ENCODE results near the gene EPX. TPM values are rescaled to one million over a fixed set of nuclear protein-coding genes. Genes with fewer than 3 reads are reported as not detected.
A peak's percentile ranks its signal among the peaks of the same experiment; 100 is the strongest.

Gene EPX
- total RNA-seq, 2 donors from 2014 or later = not detected

DNA sequence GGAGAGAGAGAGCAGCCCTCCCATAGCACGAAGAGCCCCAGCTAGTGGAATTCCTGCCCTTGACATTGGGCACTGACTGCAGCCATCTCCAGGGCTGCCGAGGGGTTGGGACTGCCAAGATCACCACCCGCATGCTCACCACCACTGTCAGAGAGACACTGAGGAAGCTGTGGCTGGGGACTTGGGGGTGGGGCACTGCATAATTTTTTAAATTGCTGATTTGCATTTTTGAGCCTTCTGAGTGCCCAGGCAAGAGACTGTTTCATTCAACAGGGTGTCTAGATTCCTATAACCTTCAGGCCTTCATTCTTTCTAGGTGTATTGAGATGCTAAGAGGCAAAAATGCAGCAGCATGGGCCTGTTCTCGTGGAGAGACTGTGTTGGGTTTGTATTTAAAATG is 9.0 kb upstream of the EPX start:
- Mint-ChIP-seq H3K4me1 (no peaks in the 10 kb centered on the region), H3K27me3 (ENCODE audit: insufficient read depth) (peaks cover 7% of the 10 kb centered on the region), H3K9me3 (no peaks in the 10 kb centered on the region), H3K36me3 (ENCODE audit: low read depth) (no peaks in the 10 kb centered on the region), H3K27ac (no peak overlapping the region), H3K4me3 (no peak overlapping the region)
- TF ChIP-seq, protein P1, sequence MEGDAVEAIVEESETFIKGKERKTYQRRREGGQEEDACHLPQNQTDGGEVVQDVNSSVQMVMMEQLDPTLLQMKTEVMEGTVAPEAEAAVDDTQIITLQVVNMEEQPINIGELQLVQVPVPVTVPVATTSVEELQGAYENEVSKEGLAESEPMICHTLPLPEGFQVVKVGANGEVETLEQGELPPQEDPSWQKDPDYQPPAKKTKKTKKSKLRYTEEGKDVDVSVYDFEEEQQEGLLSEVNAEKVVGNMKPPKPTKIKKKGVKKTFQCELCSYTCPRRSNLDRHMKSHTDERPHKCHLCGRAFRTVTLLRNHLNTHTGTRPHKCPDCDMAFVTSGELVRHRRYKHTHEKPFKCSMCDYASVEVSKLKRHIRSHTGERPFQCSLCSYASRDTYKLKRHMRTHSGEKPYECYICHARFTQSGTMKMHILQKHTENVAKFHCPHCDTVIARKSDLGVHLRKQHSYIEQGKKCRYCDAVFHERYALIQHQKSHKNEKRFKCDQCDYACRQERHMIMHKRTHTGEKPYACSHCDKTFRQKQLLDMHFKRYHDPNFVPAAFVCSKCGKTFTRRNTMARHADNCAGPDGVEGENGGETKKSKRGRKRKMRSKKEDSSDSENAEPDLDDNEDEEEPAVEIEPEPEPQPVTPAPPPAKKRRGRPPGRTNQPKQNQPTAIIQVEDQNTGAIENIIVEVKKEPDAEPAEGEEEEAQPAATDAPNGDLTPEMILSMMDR (conservative IDR thresholded peaks at IDR 0.05) = no peak
- H3K27me3 ChIP-seq (ENCODE audit: control insufficient read depth, insufficient read depth, low read length, poor library complexity, severe bottlenecking) = peaks cover 10% of the 10 kb centered on the region
- H3K9me3 ChIP-seq (ENCODE audit: control insufficient read depth, low read length) = no peaks in the 10 kb centered on the region
- no peak overlapping the region for H3K27ac ChIP-seq (ENCODE audit: low read depth, low read length)
- no peaks in the 10 kb centered on the region for H3K36me3 ChIP-seq (ENCODE audit: control insufficient read depth, insufficient read depth, low read length)
- H3K4me3 ChIP-seq (ENCODE audit: low read length) = no peak overlapping the region
- H3K9ac ChIP-seq (ENCODE audit: extremely low read depth, low read length, poor library complexity, severe bottlenecking) = no peak overlapping the region
- 86 to 88% methylated on average over 3 to 4 of the region's 4 CpGs for WGBS, 2 experiments (ENCODE audit: insufficient coverage in 1 of 2, insufficient read length in 1 of 2)
- H3K4me1 ChIP-seq (ENCODE audit: control insufficient read depth, insufficient read depth, low read length) = no peaks in the 10 kb centered on the region
- no peak for DNase-seq

DNA sequence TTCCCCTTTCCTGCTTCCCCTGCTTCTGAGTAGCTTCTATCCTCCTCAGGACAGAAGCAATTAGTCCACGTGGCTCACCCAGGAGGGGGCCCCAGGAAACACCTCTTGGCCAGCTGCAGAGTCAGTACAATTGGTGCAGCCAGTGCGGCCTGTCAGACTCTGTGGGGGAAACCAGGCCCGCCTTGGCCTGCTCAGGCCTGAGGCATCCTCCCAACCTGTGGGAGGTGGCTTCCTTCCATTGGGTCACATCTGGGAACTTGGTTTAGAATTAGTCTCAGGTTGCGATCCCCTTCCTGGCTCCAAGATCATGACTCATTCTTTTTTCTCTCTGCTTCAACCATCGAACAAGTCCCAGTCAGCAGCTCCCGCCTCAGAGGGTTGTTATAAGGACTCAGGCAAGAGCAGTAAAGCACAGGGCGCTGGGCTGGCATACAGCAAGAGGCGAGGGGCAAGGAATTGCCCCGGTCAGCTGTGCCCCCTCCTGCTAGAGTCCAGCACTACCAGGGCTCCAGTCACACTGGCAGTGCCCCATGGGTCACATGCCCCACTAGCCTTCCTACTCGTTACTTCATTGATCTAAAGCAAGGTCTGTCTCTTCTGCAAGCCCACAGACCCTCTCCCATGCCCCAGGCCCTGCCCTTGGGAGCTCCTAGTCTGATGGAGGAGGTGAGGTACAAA is 8.1 kb upstream of the EPX start:
- peak; percentile 91 for DNase-seq
- Histone ChIP-seq H3K4me3 (ENCODE audit: low read length) (no peak overlapping the region), H3K9me3 (ENCODE audit: control insufficient read depth, low read length) (no peaks in the 10 kb centered on the region), H3K27me3 (ENCODE audit: control insufficient read depth, insufficient read depth, low read length, poor library complexity, severe bottlenecking) (peaks cover 10% of the 10 kb centered on the region), H3K9ac (ENCODE audit: extremely low read depth, low read length, poor library complexity, severe bottlenecking) (no peak overlapping the region), H3K27ac (ENCODE audit: low read depth, low read length) (no peak overlapping the region), H3K4me1 (ENCODE audit: control insufficient read depth, insufficient read depth, low read length) (no peaks in the 10 kb centered on the region), H3K36me3 (ENCODE audit: control insufficient read depth, insufficient read depth, low read length) (no peaks in the 10 kb centered on the region)
- no peaks in the 10 kb centered on the region for H3K4me1 Mint-ChIP-seq
- H3K4me3 Mint-ChIP-seq = no peak overlapping the region
- peaks cover 7% of the 10 kb centered on the region for H3K27me3 Mint-ChIP-seq (ENCODE audit: insufficient read depth)
- TF ChIP-seq, protein P1 (conservative IDR thresholded peaks at IDR 0.05) = no peak
- 69 to 73% methylated on average over 7 to 10 of the region's 10 CpGs for WGBS, 2 experiments (ENCODE audit: insufficient coverage in 1 of 2, insufficient read length in 1 of 2)
- no peaks in the 10 kb centered on the region for H3K36me3 Mint-ChIP-seq (ENCODE audit: low read depth)
- no peak overlapping the region for H3K27ac Mint-ChIP-seq
- H3K9me3 Mint-ChIP-seq = no peaks in the 10 kb centered on the region

DNA sequence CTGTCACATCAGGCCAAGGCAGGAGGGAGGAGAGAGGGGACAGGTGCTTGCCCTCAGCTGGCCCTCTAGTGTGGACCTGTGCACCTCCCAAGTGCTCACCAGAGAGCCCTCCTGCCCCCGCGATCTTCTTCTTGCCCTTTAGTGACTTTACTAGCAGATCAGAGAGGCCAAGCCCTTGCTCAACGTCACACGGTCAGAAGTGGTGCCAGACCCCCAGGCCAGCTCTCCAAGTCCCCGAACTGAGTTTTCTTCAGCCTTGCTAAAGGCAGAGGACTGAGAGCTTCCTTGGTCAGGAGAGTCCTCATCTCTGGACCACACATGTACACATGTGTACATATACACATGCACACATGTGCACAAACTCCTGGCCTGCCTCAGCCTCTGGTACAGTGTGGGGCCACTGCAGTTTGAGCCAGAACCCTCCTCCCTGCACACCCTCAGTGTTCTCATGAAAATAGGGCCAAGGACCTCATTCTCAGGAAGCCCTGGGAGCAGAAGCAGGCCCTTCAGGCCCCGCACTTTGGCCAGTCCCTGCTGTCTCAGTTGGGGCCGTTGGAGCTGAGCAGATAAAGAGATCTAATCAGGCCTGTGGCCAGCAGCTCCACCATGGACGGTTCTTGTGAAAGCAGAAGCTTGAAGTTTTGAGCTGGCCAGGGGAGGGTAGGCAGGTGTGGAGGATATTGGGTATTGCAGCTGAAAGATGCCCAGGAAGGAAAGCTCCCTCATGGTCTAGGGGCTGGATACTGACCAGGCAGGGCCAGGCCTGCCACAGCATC is 7.4 kb upstream of the EPX start:
- no peak overlapping the region for H3K27ac Mint-ChIP-seq
- Histone ChIP-seq H3K27ac (ENCODE audit: low read depth, low read length) (no peak overlapping the region), H3K4me3 (ENCODE audit: low read length) (no peak overlapping the region), H3K9ac (ENCODE audit: extremely low read depth, low read length, poor library complexity, severe bottlenecking) (no peak overlapping the region), H3K36me3 (ENCODE audit: control insufficient read depth, insufficient read depth, low read length) (no peaks in the 10 kb centered on the region), H3K27me3 (ENCODE audit: control insufficient read depth, insufficient read depth, low read length, poor library complexity, severe bottlenecking) (peaks cover 10% of the 10 kb centered on the region), H3K9me3 (ENCODE audit: control insufficient read depth, low read length) (no peaks in the 10 kb centered on the region), H3K4me1 (ENCODE audit: control insufficient read depth, insufficient read depth, low read length) (no peaks in the 10 kb centered on the region)
- H3K4me1 Mint-ChIP-seq = no peaks in the 10 kb centered on the region
- DNase-seq = peak; percentile 42
- no peaks in the 10 kb centered on the region for H3K9me3 Mint-ChIP-seq
- H3K36me3 Mint-ChIP-seq (ENCODE audit: low read depth) = no peaks in the 10 kb centered on the region
- TF ChIP-seq, protein P1 (conservative IDR thresholded peaks at IDR 0.05) = no peak
- H3K27me3 Mint-ChIP-seq (ENCODE audit: insufficient read depth) = peaks cover 11% of the 10 kb centered on the region
- WGBS, 2 experiments (ENCODE audit: insufficient coverage in 1 of 2, insufficient read length in 1 of 2) = 86 to 96% methylated on average over 6 to 8 of the region's 8 CpGs
- no peak overlapping the region for H3K4me3 Mint-ChIP-seq

All from endodermal cell (in vitro differentiated cells).